Astrocyte of the hippocampus (primary cell): ENCODE results near the gene CNTNAP3.
"Not testable (repeated sequence)": the region's sequence is repeated elsewhere in the genome, so short reads cannot be mapped to it uniquely, and the experiment has no call there.

Source experiments
- DNase-seq: peaks from one replicate; pipeline ENCODE4 v3.0.0; 2011; ENCODE audit warnings: low read depth, low spot score

The CNTNAP3 gene

DNA sequence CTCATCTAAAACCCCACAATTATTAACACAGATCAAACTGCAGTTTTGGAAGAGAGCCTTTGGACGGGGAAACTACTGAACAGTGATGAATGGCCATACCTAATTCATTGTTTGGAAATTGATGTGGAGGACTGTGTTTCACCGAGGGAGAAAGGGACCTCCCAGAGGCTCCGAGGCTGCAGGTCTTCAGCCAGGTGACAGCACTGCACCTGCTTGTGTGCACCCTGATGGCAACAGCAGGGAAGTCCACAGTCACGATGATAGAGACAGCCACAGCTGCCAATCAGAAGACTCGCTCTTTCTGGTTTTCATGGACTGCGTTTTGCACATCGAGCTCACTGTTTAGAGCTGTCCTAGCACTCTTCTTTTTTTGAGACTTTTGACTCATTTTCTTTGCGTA, 214.4 kb downstream of the CNTNAP3 start:
- DNase-seq, result not testable (repeated sequence)

DNA sequence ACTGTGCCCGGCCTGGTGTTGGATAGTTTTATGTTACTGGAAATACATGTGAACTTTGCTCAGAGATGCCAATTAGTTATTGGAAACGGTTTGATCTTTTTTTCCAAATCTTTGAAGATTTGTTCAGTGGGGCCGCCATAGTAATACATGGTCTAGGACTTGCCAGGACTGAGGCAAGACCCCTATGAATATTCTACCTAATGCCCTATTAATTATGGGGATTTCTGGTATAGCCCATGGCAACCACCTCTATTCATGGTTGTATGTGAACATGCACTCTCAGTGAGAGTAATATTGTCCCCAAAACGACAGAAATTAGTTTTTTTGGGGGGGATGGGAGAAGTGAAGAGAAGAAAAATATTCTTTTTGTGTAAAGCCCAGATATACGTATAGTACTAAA, 220.3 kb downstream of the CNTNAP3 start:
- not testable (repeated sequence) for DNase-seq

DNA sequence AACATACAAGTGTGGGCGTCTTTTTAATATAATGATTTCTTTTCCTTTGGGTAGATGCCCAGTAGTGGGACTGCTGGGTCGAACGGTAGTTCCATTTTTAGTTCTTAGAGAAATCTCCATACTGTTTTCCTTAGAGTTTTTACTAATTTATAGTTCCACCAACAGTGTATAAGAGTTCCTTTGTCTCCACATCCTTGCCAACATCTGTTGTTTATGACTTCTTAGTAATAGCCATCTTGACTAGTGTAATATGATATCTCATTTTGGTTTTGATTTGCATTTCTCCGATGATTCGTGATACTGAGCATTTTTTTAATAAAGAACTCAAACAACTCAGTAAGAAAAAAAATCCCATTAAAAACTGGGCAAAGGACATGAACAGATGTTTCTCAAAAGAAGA, 225.0 kb downstream of the CNTNAP3 start:
- not testable (repeated sequence) for DNase-seq

DNA sequence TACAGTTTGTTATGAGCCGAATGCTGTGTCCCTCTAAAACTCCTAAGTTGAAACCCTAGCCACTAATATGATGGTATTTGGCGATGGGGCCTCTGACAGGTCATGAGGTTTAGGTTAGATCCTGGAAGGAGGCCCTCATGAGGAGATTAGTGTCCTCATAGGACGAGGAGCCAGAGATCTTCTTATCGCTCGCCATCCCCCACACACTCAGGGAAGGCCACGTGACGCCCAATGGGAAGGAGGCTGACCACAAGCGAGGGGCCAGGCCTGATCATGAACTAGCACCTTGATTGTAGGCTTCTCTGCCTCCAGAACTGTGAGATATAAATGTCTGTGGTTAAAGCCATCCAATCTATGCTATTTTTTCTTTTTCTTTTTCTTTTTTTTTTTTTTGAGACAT, 233.5 kb downstream of the CNTNAP3 start:
- DNase-seq, result not testable (repeated sequence)

DNA sequence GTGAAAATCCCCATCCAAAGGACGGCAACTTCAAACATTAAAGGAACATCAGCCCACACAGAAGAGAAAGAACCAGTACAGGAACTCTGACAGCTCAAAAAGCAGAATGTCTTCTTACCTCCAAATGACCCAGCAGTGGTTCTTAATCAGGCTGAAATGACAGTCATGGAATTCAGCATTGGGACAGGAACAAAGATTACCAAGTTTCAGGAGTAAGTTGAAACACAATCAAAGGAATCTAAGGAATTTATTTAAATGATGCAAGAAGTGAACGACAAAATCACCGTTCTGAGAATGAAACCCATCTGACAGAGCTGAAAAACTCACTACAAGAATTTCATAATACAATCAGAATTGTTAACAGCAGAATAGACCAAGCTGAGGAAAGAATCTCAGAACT, 241.1 kb downstream of the CNTNAP3 start:
- DNase-seq, result peak; percentile 54

DNA sequence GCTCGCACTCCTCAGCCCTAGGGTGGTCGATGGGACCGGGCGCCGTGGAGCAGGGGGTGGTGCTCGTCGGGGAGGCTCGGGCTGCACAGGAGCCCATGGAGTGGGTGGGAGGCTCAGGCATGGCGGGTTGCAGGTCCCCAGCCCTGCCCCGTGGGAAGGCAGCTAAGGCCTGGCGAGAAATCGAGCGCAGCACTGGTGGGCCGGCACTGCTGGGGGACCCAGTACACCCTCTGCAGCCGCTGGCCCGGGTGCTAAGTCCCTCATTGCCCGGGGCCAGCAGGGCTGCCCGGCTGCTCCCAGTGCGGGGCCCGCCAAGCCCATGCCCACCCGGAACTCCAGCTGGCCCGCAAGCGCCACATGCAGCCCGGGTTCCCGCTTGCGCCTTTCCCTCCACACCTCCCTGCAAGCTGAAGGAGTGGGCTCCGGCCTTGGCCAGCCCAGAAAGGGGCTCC, 245.6 kb downstream of the CNTNAP3 start:
- not testable (repeated sequence) for DNase-seq

DNA sequence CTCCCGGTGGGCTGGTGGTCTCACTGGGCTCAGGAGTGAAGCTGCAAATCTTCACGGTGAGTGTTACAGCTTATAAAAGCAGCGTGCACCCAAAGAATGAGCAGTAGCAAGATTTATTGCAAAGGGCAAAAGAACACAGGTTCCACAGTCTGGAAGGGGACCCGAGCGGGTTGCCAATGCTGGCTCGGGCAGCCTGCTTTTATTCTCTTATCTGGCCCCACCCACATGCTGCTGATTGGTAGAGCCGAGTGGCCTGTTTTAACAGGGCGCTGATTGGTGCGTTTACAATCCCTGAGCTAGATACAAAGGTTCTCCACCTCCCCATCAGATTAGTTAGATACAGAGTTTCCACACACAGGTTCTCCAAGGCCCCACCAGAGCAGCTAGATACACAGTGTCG, 246.2 kb downstream of the CNTNAP3 start:
- not testable (repeated sequence) for DNase-seq

DNA sequence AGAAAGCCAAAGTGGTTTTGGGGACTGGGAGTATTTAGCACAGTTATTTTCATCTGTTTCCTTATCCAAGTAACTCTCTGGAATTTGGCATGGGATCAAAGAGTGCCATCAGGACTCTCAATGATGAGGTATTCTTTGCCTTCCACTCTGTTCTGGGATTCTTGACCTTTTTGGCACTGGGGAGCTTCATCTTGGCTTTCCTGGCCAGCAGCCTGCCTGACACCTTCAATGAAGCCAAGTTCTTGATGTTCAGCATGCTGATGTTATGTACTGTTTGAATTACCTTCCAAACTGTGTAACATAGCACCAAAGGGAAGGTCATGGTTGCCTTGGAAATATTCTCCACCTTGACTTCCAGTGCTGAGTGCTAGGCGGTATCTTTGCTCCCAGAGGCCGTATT, 248.8 kb downstream of the CNTNAP3 start:
- DNase-seq, result not testable (repeated sequence)

DNA sequence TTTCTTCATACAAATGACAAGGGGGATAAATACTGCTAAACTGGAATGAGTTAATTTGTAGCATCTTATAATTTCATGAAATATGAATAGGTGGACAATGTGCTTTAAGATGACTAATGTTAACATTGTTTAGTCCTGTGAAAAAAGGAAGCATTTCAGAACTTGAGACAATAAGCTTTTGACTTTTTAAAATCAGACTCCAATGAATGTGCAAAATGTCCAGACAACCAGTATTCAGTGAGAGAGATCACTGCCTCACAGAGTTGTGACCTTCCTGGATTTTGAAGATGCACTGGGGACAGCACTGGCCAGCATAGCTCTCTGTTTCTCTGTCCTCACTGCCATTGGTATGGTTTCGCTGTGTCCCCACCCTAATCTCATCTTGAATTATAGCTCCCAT, 249.7 kb downstream of the CNTNAP3 start:
- DNase-seq, result not testable (repeated sequence)

DNA sequence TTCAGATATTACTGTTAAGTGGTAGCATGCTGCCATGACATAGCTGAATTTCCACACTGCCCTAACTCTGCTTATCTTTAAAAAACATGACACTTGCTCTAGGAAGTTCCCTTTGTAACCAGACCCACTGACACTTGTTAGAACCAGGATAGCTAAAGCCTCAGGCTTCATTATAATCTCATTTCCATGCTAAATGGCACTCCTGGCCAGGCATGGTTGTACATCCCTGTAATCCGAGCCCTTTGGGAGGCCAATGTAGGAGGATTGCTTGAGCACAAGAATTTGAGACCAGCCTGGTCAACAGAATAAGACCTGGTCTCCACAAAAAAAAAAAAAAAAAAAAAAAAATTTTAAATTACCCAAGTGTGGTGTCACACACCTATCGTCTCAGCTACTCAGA, 254.1 kb downstream of the CNTNAP3 start:
- DNase-seq, result not testable (repeated sequence)

DNA sequence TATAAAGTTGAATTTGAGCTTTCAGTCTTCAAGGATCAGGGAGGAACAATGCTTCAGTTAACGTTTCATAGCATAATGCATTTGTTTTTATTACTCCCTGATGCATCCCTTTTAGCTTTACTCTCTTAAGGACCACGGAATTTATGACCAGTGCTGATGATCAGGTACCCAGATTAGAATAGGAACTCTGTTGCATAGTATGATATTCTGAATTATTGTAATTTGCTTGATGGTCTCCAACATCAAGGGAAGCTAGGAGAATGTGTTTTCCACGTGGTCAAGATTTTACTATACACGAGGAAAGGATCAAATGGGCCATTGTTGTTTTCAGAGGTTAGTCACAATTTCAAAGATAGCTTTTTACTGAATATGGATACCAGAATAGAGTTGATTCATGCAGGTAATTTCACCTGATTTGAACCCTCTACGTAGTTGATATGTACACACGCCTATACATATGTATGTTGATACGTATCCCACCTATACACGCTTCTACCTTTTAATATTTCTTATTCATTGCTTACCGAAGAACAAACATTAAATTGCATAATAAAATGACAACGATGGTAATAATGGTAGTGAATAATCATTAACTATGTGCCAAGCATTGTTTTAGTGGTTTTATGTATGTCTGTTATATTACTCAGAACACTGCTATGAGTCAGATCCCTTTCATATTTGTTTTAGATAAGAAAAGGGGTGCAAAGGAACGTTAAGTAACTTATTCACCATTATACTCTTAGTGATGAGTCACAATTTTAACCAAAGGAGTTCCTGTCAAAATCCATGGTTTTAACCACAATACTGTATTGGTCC, 257.6 kb downstream of the CNTNAP3 start:
- not testable (repeated sequence) for DNase-seq

DNA sequence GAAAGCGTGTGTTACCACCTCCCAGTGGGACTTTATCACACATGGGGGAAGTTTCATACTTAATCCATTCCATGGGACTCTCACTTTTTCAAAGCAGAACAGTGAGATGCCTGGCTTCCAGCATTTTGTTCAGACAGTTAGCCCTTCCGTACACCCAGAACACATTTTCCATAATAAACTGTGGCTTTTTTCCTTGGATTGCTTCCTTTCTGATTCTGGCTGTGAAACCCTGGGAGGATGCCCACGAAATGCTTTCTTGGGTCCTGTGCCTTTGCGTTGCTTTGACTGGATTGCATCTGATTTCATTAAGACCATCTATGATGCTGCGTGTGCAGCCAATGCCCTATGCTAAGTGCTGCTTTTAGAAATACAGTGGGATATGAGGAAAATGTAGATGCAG, 259.1 kb downstream of the CNTNAP3 start:
- not testable (repeated sequence) for DNase-seq

DNA sequence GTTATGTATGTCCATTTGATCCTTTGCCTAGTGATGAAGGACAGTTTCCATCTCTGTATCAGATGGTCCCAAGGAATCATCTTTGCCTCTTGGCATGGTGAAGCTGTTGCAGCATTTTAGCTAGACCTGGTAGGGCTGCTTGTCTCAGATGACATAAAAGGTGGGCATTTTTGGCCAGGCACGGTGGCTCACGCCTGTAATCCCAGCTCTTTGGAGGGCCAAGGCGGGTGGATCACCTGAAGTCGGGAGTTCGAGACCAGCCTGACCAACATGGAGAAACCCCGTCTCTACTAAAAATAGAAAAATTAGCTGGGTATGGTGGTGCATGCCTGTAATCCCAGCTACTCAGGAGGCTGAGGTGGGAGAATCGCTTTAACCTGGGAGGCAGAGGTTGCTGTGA, 259.8 kb downstream of the CNTNAP3 start:
- not testable (repeated sequence) for DNase-seq

DNA sequence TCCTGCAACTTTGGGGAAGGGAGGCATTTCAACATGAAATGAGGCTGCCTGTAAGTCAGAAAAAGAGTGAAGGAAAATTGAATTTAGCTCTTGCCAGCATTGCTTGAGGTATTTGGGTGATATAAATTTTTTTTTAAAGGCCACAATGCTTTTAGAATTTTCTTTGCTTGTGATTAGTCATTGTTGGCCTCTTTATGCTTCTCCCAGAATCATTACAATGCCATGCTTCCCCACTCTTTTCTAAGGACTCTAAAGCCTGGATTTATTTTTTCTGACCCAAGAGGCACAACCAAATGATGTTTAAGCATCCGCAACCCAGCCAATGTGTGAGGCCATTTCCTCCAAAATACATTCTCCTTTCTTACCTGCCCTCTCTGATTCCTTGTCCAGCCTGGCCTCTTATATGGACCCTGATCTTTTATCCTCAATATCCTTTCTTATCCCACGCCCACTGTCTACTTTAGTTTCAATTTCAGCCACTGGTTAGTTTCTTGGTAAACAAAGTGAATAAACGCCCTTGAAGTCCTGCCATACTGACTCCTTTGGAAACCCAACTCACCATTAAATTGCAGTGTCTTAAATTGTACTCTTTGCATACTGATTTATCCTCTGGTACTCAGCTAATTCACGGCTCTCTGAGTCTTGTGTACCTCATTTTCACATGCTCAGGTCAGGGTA, 261.9 kb downstream of the CNTNAP3 start:
- peak; percentile 18 for DNase-seq
